Breast epithelium (tissue), 3 donors: ENCODE measurements around the gene CYSTM1.

Experiments used
- POLR2A ChIP-seq: fragments of 450-650 bp; IDR thresholded peaks from one replicate; pipeline ENCODE4 v1.6.1; 2016; ENCODE audit warnings: antibody characterized with exemption, mild to moderate bottlenecking, moderate library complexity
- TF ChIP-seq, protein P1 (sequence below), 3 donors: fragments of 450-650 bp; IDR thresholded peaks; one replicate each; pipeline ENCODE4 v1.5.1; 2016 to 2017; ENCODE audit warnings: antibody characterized with exemption in 3 of 3, mild to moderate bottlenecking in 3 of 3, moderate library complexity in 3 of 3

DNA sequence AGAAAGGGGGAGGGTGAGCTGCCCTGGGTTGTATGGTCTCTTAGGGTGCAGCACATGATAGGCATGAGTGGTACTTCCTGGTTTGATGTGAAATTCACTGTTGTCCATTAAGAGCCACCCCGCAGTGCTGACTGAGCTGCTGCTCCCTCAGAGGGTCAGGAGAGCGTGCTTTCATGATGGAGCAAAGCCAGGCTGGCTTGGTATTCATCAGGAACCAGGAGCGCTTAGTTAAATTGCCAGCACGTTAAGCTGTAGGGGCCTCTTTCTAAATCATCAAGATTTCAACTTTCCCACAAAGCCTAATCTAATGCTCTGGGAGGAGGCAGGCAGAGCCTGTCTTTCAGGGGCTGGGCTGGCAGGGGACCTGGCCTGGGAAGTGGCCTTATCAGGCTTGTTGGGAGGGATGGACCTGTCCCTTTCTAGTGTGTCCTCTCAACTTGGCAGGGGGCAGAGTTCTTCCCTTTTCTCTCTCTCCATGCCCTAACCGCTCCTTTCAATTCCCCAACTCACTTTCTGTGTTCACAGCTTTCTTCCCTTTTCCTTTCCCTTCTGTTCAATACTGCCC, 7.9 kb downstream of the CYSTM1 start:
- no peak for TF ChIP-seq POLR2A
- TF ChIP-seq, protein P1, sequence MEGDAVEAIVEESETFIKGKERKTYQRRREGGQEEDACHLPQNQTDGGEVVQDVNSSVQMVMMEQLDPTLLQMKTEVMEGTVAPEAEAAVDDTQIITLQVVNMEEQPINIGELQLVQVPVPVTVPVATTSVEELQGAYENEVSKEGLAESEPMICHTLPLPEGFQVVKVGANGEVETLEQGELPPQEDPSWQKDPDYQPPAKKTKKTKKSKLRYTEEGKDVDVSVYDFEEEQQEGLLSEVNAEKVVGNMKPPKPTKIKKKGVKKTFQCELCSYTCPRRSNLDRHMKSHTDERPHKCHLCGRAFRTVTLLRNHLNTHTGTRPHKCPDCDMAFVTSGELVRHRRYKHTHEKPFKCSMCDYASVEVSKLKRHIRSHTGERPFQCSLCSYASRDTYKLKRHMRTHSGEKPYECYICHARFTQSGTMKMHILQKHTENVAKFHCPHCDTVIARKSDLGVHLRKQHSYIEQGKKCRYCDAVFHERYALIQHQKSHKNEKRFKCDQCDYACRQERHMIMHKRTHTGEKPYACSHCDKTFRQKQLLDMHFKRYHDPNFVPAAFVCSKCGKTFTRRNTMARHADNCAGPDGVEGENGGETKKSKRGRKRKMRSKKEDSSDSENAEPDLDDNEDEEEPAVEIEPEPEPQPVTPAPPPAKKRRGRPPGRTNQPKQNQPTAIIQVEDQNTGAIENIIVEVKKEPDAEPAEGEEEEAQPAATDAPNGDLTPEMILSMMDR (IDR thresholded peaks at IDR 0.05): no peak
